HG03520 (cell line): ENCODE measurements around the gene MTHFSD.
"Not testable (repeated sequence)": the region's sequence is repeated elsewhere in the genome, so short reads cannot be mapped to it uniquely, and the experiment has no call there.

Experiments
- ATAC-seq: cut with Tn5 transposase; IDR thresholded peaks from one replicate; pipeline ENCODE4 v1.9.1; 2021; ENCODE audit warnings: mild to moderate bottlenecking, moderate library complexity; ENCODE audit not compliant: unreplicated experiment

MTHFSD gene, protein sequence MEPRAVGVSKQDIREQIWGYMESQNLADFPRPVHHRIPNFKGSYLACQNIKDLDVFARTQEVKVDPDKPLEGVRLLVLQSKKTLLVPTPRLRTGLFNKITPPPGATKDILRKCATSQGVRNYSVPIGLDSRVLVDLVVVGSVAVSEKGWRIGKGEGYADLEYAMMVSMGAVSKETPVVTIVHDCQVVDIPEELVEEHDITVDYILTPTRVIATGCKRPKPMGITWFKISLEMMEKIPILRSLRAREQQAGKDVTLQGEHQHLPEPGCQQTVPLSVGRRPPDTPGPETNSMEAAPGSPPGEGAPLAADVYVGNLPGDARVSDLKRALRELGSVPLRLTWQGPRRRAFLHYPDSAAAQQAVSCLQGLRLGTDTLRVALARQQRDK

GRCh38 chr16:86554917-86555703, at the start of gene MTHFSD:
Gene MTHFSD, minus strand, starts transcription at chr16:86555235. Its CDS starts 51 bp downstream, at chr16:86555184.
- ATAC-seq, result peak; percentile 68

- ATAC-seq, result no peak
Observed at GRCh38 chr16:86604436-86605193, 49.6 kb upstream of the MTHFSD start.

GRCh38 chr16:86602521-86602920, 47.5 kb upstream of the MTHFSD start:
- ATAC-seq, result no peak

- ATAC-seq, result no peak
Observed at GRCh38 chr16:86601356-86601755, 46.3 kb upstream of the MTHFSD start.

DNA sequence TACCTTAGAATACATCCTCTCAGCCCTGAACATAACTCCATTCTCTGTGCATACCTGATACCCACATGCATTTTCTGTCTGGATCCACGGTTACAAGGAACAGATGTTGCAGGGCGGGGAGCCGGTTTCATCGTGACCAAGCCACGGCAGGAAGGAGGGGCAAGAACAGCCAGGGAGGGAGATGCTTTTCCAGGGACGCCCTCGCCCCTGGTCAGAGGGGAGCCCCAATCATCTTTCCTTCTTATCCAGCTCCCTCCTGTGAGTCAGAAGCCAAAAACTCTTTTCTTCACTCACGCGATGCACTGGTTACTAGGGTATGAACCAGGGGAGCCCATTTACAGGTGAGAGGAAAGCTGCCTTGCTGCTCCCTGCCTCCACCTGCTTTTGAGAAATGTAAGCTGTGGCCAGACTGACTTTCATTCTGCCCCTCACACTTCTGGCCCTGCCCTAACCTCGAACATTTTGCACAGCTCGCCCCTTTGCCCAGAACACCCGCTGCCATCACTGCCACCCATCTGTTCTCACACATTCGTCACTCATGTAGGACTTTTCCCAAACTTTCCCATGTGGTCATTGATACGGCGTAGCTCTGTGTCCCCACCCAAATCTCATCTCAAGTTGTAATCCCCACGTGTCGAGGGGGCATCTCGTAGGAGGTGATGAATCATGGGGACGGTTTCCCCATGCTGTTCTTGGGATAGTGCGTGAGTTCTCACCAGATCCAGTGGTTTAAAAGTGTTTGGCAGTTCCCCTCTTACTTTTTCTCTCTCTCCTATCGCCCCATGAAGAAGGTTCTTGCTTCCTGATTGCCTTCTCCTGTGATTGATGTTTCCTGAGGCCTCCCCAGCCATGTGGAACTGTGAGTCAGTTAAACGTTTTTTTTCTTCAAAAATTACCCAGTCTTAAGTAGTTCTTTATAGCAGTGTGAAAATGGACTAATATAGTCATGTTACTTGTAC, 43.9 kb upstream of the MTHFSD start:
- ATAC-seq, result no peak

- ATAC-seq, result no peak
Observed at GRCh38 chr16:86597880-86598606, 43.0 kb upstream of the MTHFSD start.

DNA sequence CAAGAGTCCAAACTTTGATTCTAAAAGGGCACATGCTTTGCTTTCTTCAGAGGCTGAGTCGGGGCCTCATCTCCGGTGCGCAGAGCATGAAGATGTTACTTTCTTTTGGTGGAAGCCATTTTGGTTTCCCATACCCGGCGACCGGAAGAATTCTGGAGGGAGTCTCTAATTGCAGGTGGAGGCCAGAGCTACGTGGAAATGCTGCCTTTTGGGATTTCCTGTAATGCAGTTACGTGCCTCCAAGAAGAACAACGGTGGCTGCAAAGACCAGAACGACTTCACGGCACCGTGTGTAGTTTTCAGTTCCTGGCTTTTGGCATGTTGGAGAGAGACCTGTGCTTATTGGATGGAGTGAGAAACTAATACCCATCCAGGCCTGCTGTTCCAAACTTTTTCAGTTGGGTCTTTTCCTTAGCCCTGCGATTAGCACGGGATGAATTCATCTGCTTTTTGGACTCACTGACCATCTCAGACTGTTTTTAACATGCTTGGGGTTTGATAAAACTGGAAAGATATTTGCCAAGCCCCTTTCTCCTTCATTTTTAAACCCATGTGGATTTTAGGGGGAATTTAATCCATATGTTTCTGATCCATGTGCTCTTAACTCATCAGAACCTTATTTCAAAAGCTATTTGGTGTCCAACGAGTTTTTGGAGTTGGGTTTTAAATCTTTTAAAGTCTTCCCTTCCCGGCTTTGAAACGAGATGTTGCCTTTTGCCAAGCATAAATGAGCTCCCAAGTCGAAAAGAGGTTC, 42.3 kb upstream of the MTHFSD start:
- ATAC-seq, result no peak

GRCh38 chr16:86595983-86596605, 41.1 kb upstream of the MTHFSD start:
- ATAC-seq, result no peak

DNA sequence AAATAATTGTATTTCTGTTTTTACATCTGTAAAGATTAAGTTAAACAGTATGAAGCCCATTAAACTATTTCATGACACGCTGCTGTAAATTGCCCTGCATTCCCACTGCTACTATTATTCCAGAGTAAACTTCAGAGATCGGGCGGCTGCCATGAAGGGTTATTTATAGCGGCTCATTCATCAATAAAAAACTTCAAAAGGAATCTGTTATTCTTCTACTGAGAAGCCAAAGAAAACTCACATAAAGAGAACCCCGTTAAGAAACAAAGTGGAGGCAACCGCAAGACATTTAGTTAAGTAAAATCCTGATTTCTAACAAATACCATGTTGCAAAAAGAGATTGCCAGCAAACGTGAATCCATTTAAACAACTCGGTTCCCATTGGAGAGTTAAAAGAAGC, 39.7 kb upstream of the MTHFSD start:
- ATAC-seq, result no peak

DNA sequence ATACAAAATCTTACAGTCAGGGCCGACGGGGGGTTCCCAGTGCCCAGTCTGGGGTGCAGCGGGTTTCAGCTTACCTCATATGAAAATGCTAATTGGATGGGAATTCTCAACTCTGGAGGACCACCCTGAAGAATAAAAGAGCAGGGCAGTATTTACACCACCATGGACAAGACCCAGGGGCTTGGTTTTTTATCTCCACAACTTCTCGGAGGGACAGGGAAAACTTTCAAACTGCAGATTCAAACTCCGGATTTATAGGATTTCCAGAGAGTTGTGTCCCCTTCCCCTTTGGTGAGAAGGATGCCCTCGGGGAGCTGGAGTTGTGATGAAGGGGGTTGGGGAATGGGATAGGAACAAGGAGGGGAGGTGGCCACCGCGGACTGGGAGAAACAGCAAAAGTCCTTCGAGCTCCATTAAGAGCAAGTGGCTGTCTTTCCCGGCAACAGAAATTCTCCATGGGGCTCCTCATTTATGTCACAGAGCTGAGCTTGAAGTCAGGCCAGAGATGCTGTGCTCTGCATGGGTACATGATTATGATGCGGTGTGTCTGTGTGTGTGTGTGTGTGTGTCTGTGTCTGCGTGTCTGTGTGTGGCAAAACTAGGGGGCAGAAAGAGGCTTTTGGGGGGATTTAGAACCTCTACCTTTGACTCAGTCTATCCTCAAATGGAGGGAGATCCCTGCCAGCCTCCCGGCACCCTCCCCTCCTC, 39.0 kb upstream of the MTHFSD start:
- ATAC-seq, result no peak

DNA sequence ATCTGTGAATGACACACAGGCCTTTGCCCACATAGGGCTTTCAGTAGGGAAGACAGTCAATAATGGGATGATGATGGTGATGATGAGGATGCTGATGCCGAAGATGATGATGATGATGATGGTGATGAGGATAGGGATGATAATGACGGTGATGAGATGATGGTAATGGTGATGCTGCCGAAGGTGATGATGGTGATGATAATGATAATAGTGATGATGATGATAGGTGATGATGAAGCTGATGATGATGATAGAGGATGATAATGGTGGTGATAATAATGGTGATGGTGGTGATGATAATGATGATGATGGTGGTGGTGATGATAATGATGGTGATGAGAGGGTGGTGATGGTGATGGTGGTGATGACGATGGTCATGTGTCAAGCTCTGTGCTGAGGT, 36.2 kb upstream of the MTHFSD start:
- ATAC-seq, result no peak

GRCh38 chr16:86590501-86591144, 35.6 kb upstream of the MTHFSD start:
- no peak for ATAC-seq

- ATAC-seq, result not testable (repeated sequence)
Observed at GRCh38 chr16:86587955-86588354, 32.9 kb upstream of the MTHFSD start.

GRCh38 chr16:86587487-86587886, 32.5 kb upstream of the MTHFSD start:
- no peak for ATAC-seq

- ATAC-seq, result no peak
Observed at GRCh38 chr16:86585821-86586611, 31.0 kb upstream of the MTHFSD start.
